ENCODE data around the gene IGFBP2.

The IGFBP2 gene

GRCh38 chr2:216663846-216664245, 30.6 kb downstream of the IGFBP2 start:
- no peak for DNase-seq (ENCODE audit: low spot score)

- DNase-seq (ENCODE audit: low spot score) = no peak
Measured at GRCh38 chr2:216664593-216665034, 31.4 kb downstream of the IGFBP2 start.

- no peak for DNase-seq (ENCODE audit: low spot score)
Measured at GRCh38 chr2:216665242-216665641, 32.0 kb downstream of the IGFBP2 start.

- DNase-seq (ENCODE audit: low spot score) = no peak
Measured at GRCh38 chr2:216665717-216666116, 32.5 kb downstream of the IGFBP2 start.

- DNase-seq (ENCODE audit: low spot score) = peak; percentile 82
Measured at GRCh38 chr2:216666461-216667233, 33.4 kb downstream of the IGFBP2 start.

- DNase-seq (ENCODE audit: low spot score) = no peak
Measured at GRCh38 chr2:216670266-216671080, 37.3 kb downstream of the IGFBP2 start.

GRCh38 chr2:216671081-216671411, 37.8 kb downstream of the IGFBP2 start:
- no peak for DNase-seq (ENCODE audit: low spot score)

- no peak for DNase-seq (ENCODE audit: low spot score)
Measured at GRCh38 chr2:216671791-216672343, 38.6 kb downstream of the IGFBP2 start.

- no peak for DNase-seq (ENCODE audit: low spot score)
Measured at GRCh38 chr2:216672466-216672865, 39.2 kb downstream of the IGFBP2 start.

- no peak for DNase-seq (ENCODE audit: low spot score)
Measured at GRCh38 chr2:216673021-216673420, 39.8 kb downstream of the IGFBP2 start.

- no peak for DNase-seq (ENCODE audit: low spot score)
Measured at GRCh38 chr2:216673609-216674008, 40.4 kb downstream of the IGFBP2 start.

GRCh38 chr2:216674376-216674775, 41.2 kb downstream of the IGFBP2 start:
- DNase-seq (ENCODE audit: low spot score) = no peak

GRCh38 chr2:216676630-216677029, 43.4 kb downstream of the IGFBP2 start:
- DNase-seq (ENCODE audit: low spot score) = no peak

- no peak for DNase-seq (ENCODE audit: low spot score)
Measured at GRCh38 chr2:216677439-216678097, 44.3 kb downstream of the IGFBP2 start.

- DNase-seq (ENCODE audit: low spot score) = no peak
Measured at GRCh38 chr2:216678098-216678465, 44.9 kb downstream of the IGFBP2 start.

- DNase-seq (ENCODE audit: low spot score) = no peak
Measured at GRCh38 chr2:216678813-216679657, 45.8 kb downstream of the IGFBP2 start.

GRCh38 chr2:216679658-216680024, 46.4 kb downstream of the IGFBP2 start:
- no peak for DNase-seq (ENCODE audit: low spot score)

GRCh38 chr2:216680951-216681629, 47.9 kb downstream of the IGFBP2 start:
- no peak for DNase-seq (ENCODE audit: low spot score)

- no peak for DNase-seq (ENCODE audit: low spot score)
Measured at GRCh38 chr2:216681683-216682082, 48.5 kb downstream of the IGFBP2 start.

- DNase-seq (ENCODE audit: low spot score) = peak; percentile 81
Measured at GRCh38 chr2:216683846-216684245, 50.6 kb downstream of the IGFBP2 start.

- no peak for DNase-seq (ENCODE audit: low spot score)
Measured at GRCh38 chr2:216685327-216685875, 52.2 kb downstream of the IGFBP2 start.

Data from Ammon's horn (tissue), 1 donor.